H1 (cell line): ENCODE data around the gene RAMACL. TPM values are rescaled to one million over a fixed set of nuclear protein-coding genes. Genes with fewer than 3 reads are reported as not detected.

Experiments used
- CHD7 ChIP-seq: fragments of 300-600 bp; sonication (generic); IDR thresholded peaks from 2 replicates; pipeline ENCODE4 v1.7.1; 2012; ENCODE audit warnings: low read length, moderate library complexity, mild to moderate bottlenecking, inconsistent platforms; ENCODE audit not compliant: insufficient replicate concordance
- CREB1 ChIP-seq: IDR thresholded peaks from 2 replicates; pipeline ENCODE4 v1.6.1; 2012; ENCODE audit warnings: inconsistent platforms
- EGR1 ChIP-seq: IDR thresholded peaks from 2 replicates; pipeline ENCODE4 v1.6.1; 2011; ENCODE audit warnings: low read depth, low read length, borderline replicate concordance
- EP300 ChIP-seq, 2 experiments: IDR thresholded peaks; 1 replicate in 1 of 2; 2 replicates in 1 of 2; pipeline ENCODE4 v1.6.1; 2011 to 2012; ENCODE audit warnings: low read depth in 2 of 2, low read length in 2 of 2, mild to moderate bottlenecking in 2 of 2, borderline replicate concordance in 1 of 2, inconsistent platforms in 1 of 2, moderate library complexity in 1 of 2
- JUND ChIP-seq: IDR thresholded peaks from 2 replicates; pipeline ENCODE4 v1.6.1; 2011; ENCODE audit warnings: mild to moderate bottlenecking, improper control_type of control experiment, low read length
- SIN3A ChIP-seq, 2 experiments: IDR thresholded peaks in 1 of 2; conservative IDR thresholded peaks in 1 of 2; 2 replicates each; pipeline ENCODE4 v1.6.1; 2011 to 2012; ENCODE audit warnings: low read length in 2 of 2, improper control_type of control experiment in 1 of 2, low read depth in 1 of 2, mild to moderate bottlenecking in 1 of 2
- TAF7 ChIP-seq: optimal IDR thresholded peaks from 2 replicates; pipeline ENCODE3; 2011; ENCODE audit warnings: low read depth, mild to moderate bottlenecking, inconsistent platforms, low read length, moderate library complexity, borderline replicate concordance
- USF2 ChIP-seq: IDR thresholded peaks from 2 replicates; pipeline ENCODE4 v1.6.1; 2011; ENCODE audit warnings: low read length, improper control_type of control experiment
- polyA plus RNA-seq, 7 experiments: library from polyadenylated mRNA; depleted of rRNA in 3 of 7; stranded (reverse) in 5 of 7; unstranded in 2 of 7; fragments of >200 nt in 5 of 7; fragments of 200-250 nt in 2 of 7; gene quantifications; 1 replicate in 5 of 7; 2 replicates in 1 of 7; 4 replicates in 1 of 7; pipeline versions ENCODE4 v1.2.1 to v1.2.3, GENCODE V29; 2011 to 2013; ENCODE audit warnings: missing spikeins in 2 of 7, mixed read lengths in 2 of 7
- total RNA-seq: library from RNA; stranded (reverse); fragmentation: NEBNext Ultra II Directional; extraction: Animal tissue kit (Norgen Biotek cat#: 25700); gene quantifications from 2 replicates; pipeline ENCODE4 v1.2.1, GENCODE V29; 2021

Gene RAMACL
- total and polyA plus RNA-seq, 2 of the 8 experiments (the other 6 are each of a cell fraction or from before 2014, with no cell fraction given): 0.23 to 0.97 TPM

- TF ChIP-seq CHD7 (no peak), USF2 (no peak), EGR1 (no peak), EP300 (IDR thresholded peaks at IDR 0.05; ENCODE audit: borderline replicate concordance in 1 of 2, low read depth in 2 of 2, low read length in 2 of 2) (no peak), SIN3A (conservative IDR thresholded peaks at IDR 0.05 in 1 of 2, IDR thresholded peaks at IDR 0.05 in 1 of 2; ENCODE audit: low read depth in 1 of 2, low read length in 2 of 2) (no peak), CREB1 (no peak), TAF7 (no peak), JUND (no peak)
Measured at GRCh38 chr6:166589786-166590574, 3.5 kb upstream of the RAMACL start (continued).
